ENCODE measurements around the gene CES4A. TPM values are rescaled to one million over a fixed set of nuclear protein-coding genes. Genes with fewer than 3 reads are reported as not detected.

CES4A gene
- total RNA-seq, 2 donors from 2014 or later: 10.9 to 16.5 TPM

- no peaks in the 10 kb centered on the region for H3K9me3 ChIP-seq
- TF ChIP-seq CTCF (IDR thresholded peaks at IDR 0.05): no peak
- no peak for TF ChIP-seq POLR2A (IDR thresholded peaks at IDR 0.05)
- no peak overlapping the region for H3K4me3 ChIP-seq
- no peak overlapping the region for H3K27ac ChIP-seq
- WGBS, 2 donors: 76 to 83% methylated on average over 1 of the region's 1 CpG
- DNase-seq: no peak
- H3K4me1 ChIP-seq: peaks cover 19% of the 10 kb centered on the region
- intact Hi-C loops (cut with DNase I): no loop called here
- H3K36me3 ChIP-seq (replicated peaks in 1 of 2; ENCODE audit: insufficient read depth in 1 of 2, low read depth in 2 of 2): no peaks in the 10 kb centered on the region
- no peaks in the 10 kb centered on the region for H3K27me3 ChIP-seq
- ATAC-seq: no peak
Observed at GRCh38 chr16:66960270-66960669, 28.1 kb upstream of the CES4A start.

GRCh38 chr16:66961065-66961744 lies 27.2 kb upstream of the CES4A start, which contains the start of gene CES3:
Gene CES3, plus strand, starts transcription at chr16:66961266. Its CDS starts 42 bp downstream, at chr16:66961308.
- Histone ChIP-seq H3K9me3 (no peaks in the 10 kb centered on the region), H3K4me1 (peaks cover 19% of the 10 kb centered on the region), H3K27me3 (no peaks in the 10 kb centered on the region), H3K4me3 (no peak within 1 kb of the TSS), H3K36me3 (replicated peaks in 1 of 2; ENCODE audit: insufficient read depth in 1 of 2, low read depth in 2 of 2) (no peaks in the 10 kb centered on the region), H3K27ac (peak within 1 kb of the TSS in 1 of 4 donors; percentile 38)
- 46 to 73% methylated on average over 10 to 16 of the region's 16 CpGs for WGBS, 2 donors
- peak; percentile 90 for ATAC-seq
- peak; percentile 72 to 82 (median 79) for TF ChIP-seq CTCF (IDR thresholded peaks at IDR 0.05)
- TF ChIP-seq POLR2A (IDR thresholded peaks at IDR 0.05): no peak
- peak; percentile 78 to 87 (median 84) for DNase-seq
- intact Hi-C loops (cut with DNase I): no loop called here

- DNase-seq (peak in 2 of 4 donors; percentile 37 to 54), ATAC-seq (peak; percentile 37)
- Histone ChIP-seq H3K36me3 (replicated peaks in 1 of 2; ENCODE audit: insufficient read depth in 1 of 2, low read depth in 2 of 2) (no peaks in the 10 kb centered on the region), H3K9me3 (no peaks in the 10 kb centered on the region), H3K4me3 (no peak overlapping the region), H3K27ac (peak overlapping the region in 1 of 4 donors; percentile 38), H3K27me3 (no peaks in the 10 kb centered on the region), H3K4me1 (peaks cover 19% of the 10 kb centered on the region)
- TF ChIP-seq POLR2A (IDR thresholded peaks at IDR 0.05) (no peak), CTCF (IDR thresholded peaks at IDR 0.05) (no peak)
- intact Hi-C loops (cut with DNase I): no loop called here
- 28 to 42% methylated on average over 5 of the region's 5 CpGs for WGBS, 2 donors
Observed at GRCh38 chr16:66961914-66962313, 26.5 kb upstream of the CES4A start.

GRCh38 chr16:66964049-66964448 lies 24.3 kb upstream of the CES4A start:
- no peaks in the 10 kb centered on the region for H3K9me3 ChIP-seq
- no peak overlapping the region for H3K4me3 ChIP-seq
- no peaks in the 10 kb centered on the region for H3K36me3 ChIP-seq (replicated peaks in 1 of 2; ENCODE audit: insufficient read depth in 1 of 2, low read depth in 2 of 2)
- 20 to 67% methylated on average over 1 to 6 of the region's 6 CpGs for WGBS, 2 donors
- TF ChIP-seq POLR2A (IDR thresholded peaks at IDR 0.05) (no peak), CTCF (IDR thresholded peaks at IDR 0.05) (no peak)
- DNase-seq (no peak), ATAC-seq (no peak)
- H3K27me3 ChIP-seq: no peaks in the 10 kb centered on the region
- H3K4me1 ChIP-seq: peaks cover 18% of the 10 kb centered on the region
- no peak overlapping the region for H3K27ac ChIP-seq
- intact Hi-C loops (cut with DNase I): no loop called here

- no peaks in the 10 kb centered on the region for H3K4me1 ChIP-seq
- intact Hi-C loops (cut with DNase I): no loop called here
- TF ChIP-seq CTCF (IDR thresholded peaks at IDR 0.05) (no peak), POLR2A (IDR thresholded peaks at IDR 0.05) (no peak)
- H3K4me3 ChIP-seq: no peak overlapping the region
- H3K9me3 ChIP-seq: no peaks in the 10 kb centered on the region
- H3K27me3 ChIP-seq: no peaks in the 10 kb centered on the region
- WGBS, 2 donors: 80 to 100% methylated on average over 2 to 5 of the region's 5 CpGs
- no peak for DNase-seq
- no peak for ATAC-seq
- H3K36me3 ChIP-seq (replicated peaks in 1 of 2; ENCODE audit: insufficient read depth in 1 of 2, low read depth in 2 of 2): no peaks in the 10 kb centered on the region
- H3K27ac ChIP-seq: no peak overlapping the region
Observed at GRCh38 chr16:66968847-66969246, 19.5 kb upstream of the CES4A start.
